Prostate gland (tissue), 2 donors: ENCODE data around the gene GALNT8. TPM values are rescaled to one million over a fixed set of nuclear protein-coding genes. Genes with fewer than 3 reads are reported as not detected.
A peak's percentile ranks its signal among the peaks of the same experiment; 100 is the strongest.

ENCODE experiments used
- DNase-seq: peaks from one replicate; pipeline ENCODE4 v3.0.0-alpha.2; 2019; ENCODE audit warnings: low spot score
- H3K27ac ChIP-seq, 2 donors: fragments of 200-600 bp; sonication (generic); 2 replicates each; pipeline ENCODE4 v1.5.1; 2017 to 2019
- H3K27me3 ChIP-seq: fragments of 200-600 bp; sonication (generic); replicated peaks from 2 replicates; pipeline ENCODE4 v1.5.1; 2019; ENCODE audit not compliant: insufficient read depth
- H3K36me3 ChIP-seq, 2 donors: fragments of 200-600 bp; sonication (generic); 1 replicate in 1 of 2; 2 replicates in 1 of 2; pipeline versions ENCODE4 v1.5.1 to v1.8.1; 2017 to 2019
- H3K4me1 ChIP-seq: fragments of 200-600 bp; sonication (generic); replicated peaks from 2 replicates; pipeline ENCODE4 v1.5.1; 2019
- H3K4me3 ChIP-seq, 2 donors: fragments of 200-600 bp; sonication (generic); 2 replicates each; pipeline ENCODE4 v1.5.1; 2017 to 2019
- H3K9me3 ChIP-seq: fragments of 200-600 bp; sonication (generic); 2 replicates; pipeline ENCODE4 v1.5.1; 2017
- CTCF ChIP-seq, 4 experiments: fragments of 200-600 bp in 2 of 4; fragments of 450-650 bp in 2 of 4; sonication (generic) in 2 of 4; IDR thresholded peaks; 1 replicate in 3 of 4; 2 replicates in 1 of 4; pipeline ENCODE4 v1.5.1; 2016 to 2019; ENCODE audit warnings: antibody characterized with exemption in 4 of 4, mild to moderate bottlenecking in 2 of 4, moderate library complexity in 2 of 4
- POLR2A ChIP-seq: fragments of 450-650 bp; IDR thresholded peaks from one replicate; pipeline ENCODE4 v1.6.1; 2016; ENCODE audit warnings: antibody characterized with exemption, mild to moderate bottlenecking
- POLR2AphosphoS5 ChIP-seq: sonication (generic); formaldehyde crosslinking; IDR thresholded peaks from one replicate; pipeline ENCODE4 v1.6.1; 2017; ENCODE audit warnings: antibody characterized with exemption
- WGBS: methylation state at CpG from one replicate; pipeline ENCODE4 v1.1.5; 2018; 5-methylcytosine and 5-hydroxymethylcytosine counted together
- intact Hi-C: fragments of 100-400 bp; cut with DNase I; formaldehyde crosslinking; loops from one replicate; pipeline ENCODE4 v1.14.2; 2022
- total RNA-seq, 2 donors: library from RNA; depleted of rRNA; stranded (reverse); fragments of >200 nt; gene quantifications; one replicate each; pipeline ENCODE4 v1.1.0, GENCODE V29; 2016

The GALNT8 gene
- total RNA-seq, 2 donors from 2014 or later: 0.41 to 5.1 TPM

DNA sequence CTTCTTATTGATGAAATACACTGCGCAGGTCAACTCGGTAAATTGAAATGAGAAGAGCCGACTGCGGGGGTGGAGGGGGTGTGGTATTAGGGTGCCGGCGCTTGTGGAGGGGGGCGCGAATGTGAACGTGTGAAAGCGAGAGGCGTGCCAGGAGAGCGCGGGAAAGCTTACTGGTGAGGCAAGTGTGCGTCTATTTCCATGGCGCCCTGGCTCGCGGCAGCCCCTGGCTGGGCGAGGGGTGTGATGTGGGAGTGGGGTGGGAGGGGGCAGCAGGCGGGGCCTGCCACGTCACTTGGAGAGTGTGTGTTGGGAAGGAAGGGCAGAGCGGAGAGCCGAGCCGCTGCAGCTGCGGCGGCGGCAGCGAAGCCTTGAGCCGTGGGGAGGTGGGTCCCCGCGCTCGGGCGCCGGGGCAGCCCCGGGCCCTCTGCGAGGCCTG, 88.8 kb downstream of the GALNT8 start:
- Histone ChIP-seq H3K4me1 (peaks cover 6% of the 10 kb centered on the region), H3K9me3 (no peaks in the 10 kb centered on the region), H3K36me3 (no peaks in the 10 kb centered on the region), H3K4me3 (peak overlapping the region in 1 of 2 donors; percentile 17), H3K27ac (no peak overlapping the region), H3K27me3 (peaks cover 23% of the 10 kb centered on the region)
- intact Hi-C loops: no loop called here
- no peak for DNase-seq
- 3% methylated on average over 25 of the region's 35 CpGs for WGBS
- TF ChIP-seq CTCF (IDR thresholded peaks at IDR 0.05) (no peak), POLR2A (no peak), POLR2AphosphoS5 (no peak)

GRCh38 chr12:4809449-4810218, 89.4 kb downstream of the GALNT8 start:
- Histone ChIP-seq H3K4me3 (peak overlapping the region in 1 of 2 donors; percentile 17), H3K4me1 (peaks cover 6% of the 10 kb centered on the region), H3K27ac (no peak overlapping the region), H3K9me3 (no peaks in the 10 kb centered on the region), H3K27me3 (peaks cover 23% of the 10 kb centered on the region), H3K36me3 (no peaks in the 10 kb centered on the region)
- WGBS: under 1% methylated on average over 43 of the region's 80 CpGs
- DNase-seq: no peak
- intact Hi-C loops: no loop called here
- no peak for TF ChIP-seq CTCF (IDR thresholded peaks at IDR 0.05)
- no peak for TF ChIP-seq POLR2A
- TF ChIP-seq POLR2AphosphoS5: no peak

GRCh38 chr12:4810219-4810671, 90.0 kb downstream of the GALNT8 start:
- no peaks in the 10 kb centered on the region for H3K36me3 ChIP-seq
- peaks cover 23% of the 10 kb centered on the region for H3K27me3 ChIP-seq
- WGBS: 30% methylated on average over 25 of the region's 34 CpGs
- H3K4me1 ChIP-seq: peaks cover 6% of the 10 kb centered on the region
- no peak overlapping the region for H3K27ac ChIP-seq
- DNase-seq: no peak
- TF ChIP-seq POLR2AphosphoS5 (no peak), POLR2A (no peak), CTCF (IDR thresholded peaks at IDR 0.05) (no peak)
- H3K9me3 ChIP-seq: no peaks in the 10 kb centered on the region
- intact Hi-C loops: no loop called here
- no peak overlapping the region for H3K4me3 ChIP-seq

- Histone ChIP-seq H3K4me3 (no peak overlapping the region), H3K9me3 (no peaks in the 10 kb centered on the region)
- no peak for DNase-seq
Measured at GRCh38 chr12:4812624-4813327, 92.6 kb downstream of the GALNT8 start.

More at GRCh38 chr12:4812624-4813327, 92.6 kb downstream of the GALNT8 start:
- peaks cover 25% of the 10 kb centered on the region for H3K27me3 ChIP-seq
- H3K27ac ChIP-seq: no peak overlapping the region
- intact Hi-C loops: no loop called here
- no peaks in the 10 kb centered on the region for H3K36me3 ChIP-seq
- TF ChIP-seq CTCF (IDR thresholded peaks at IDR 0.05) (no peak), POLR2AphosphoS5 (no peak), POLR2A (no peak)
- 94% methylated on average over 4 of the region's 4 CpGs for WGBS
- peaks cover 6% of the 10 kb centered on the region for H3K4me1 ChIP-seq
